Measurements from ENCODE around the gene METTL25B. TPM values are rescaled to one million over a fixed set of nuclear protein-coding genes. Genes with fewer than 3 reads are reported as not detected.

The METTL25B gene
- total and polyA plus RNA-seq, 9 donors: 13.9 to 24.7 (median 18.2) TPM

DNA sequence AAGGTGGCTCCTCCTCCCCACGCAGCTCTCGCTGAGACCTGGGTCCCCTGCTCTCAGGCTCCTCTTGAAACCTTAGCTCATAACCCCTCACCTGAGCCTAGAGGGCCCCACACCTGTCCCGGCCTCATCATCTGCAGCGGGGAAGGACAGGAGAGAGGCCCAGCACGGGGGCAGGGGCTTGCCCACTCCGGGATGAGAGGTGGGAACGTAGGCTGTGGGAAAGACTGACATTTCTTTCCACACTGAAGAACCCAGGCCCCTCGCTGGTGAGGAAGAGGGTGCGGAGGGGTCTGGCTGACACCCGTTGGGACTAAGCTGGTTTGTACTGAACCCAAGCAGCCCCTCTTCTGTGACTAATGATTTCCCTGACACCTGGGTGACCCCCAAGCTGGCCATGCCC, 37.1 kb upstream of the METTL25B start:
- H3K4me3 ChIP-seq (ENCODE audit: low read length): no peak overlapping the region
- DNase-seq: no peak
- peak overlapping the region; percentile 84 for H3K27ac ChIP-seq (ENCODE audit: low read length)
- H3K9me3 ChIP-seq (replicated peaks; ENCODE audit: control insufficient read depth, low read depth, low read length): no peaks in the 10 kb centered on the region
- H3K27me3 ChIP-seq (ENCODE audit: control insufficient read depth, insufficient read depth, low read length): peaks cover 27% of the 10 kb centered on the region
- H3K4me1 ChIP-seq (ENCODE audit: control insufficient read depth, insufficient read depth, low read length): peaks cover 58% of the 10 kb centered on the region
- H3K36me3 ChIP-seq (ENCODE audit: control insufficient read depth, insufficient read depth, low read length): no peaks in the 10 kb centered on the region
- WGBS (ENCODE audit: insufficient coverage): 64% methylated on average over 2 of the region's 10 CpGs

DNA sequence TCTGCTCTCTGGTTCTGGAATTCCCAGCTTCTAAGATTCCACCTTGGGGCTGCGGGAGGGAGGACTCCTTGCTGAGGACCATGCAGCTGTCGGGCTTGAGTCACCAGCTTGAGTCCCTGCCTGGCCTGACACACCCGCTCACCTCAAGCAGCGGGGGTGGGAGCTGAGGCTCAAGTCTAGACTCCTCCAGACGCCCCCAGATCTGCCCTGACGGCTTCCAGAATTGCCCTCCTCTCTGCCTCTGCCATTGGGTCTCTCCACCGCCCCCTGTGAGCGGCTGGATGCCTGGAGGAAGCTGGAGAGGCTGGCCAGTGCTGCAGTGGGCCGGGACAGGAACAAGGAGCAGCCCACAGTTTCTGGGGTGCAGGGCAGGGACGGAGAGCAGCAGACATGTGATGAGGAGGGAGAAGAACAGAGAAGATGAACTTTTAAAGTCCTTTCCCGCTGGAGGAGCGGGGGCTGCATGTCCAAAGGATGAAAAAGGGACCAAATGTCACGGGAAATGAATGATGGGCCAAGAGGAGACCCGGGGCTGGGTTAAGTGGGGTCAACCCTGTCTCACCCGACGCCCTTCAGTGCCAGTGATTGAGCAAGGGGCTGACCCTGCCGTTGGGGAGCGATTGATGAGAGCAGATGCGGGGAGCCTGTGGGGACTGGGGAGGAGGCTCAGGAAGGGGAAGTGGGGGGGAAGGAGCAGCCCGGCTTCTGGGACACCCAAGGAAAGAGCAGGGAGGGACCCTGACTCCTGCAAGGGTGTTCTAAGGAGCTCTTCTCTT, 36.4 kb upstream of the METTL25B start:
- Histone ChIP-seq H3K4me3 (ENCODE audit: low read length) (no peak overlapping the region), H3K27ac (ENCODE audit: low read length) (peak overlapping the region; percentile 84), H3K9me3 (replicated peaks; ENCODE audit: control insufficient read depth, low read depth, low read length) (no peaks in the 10 kb centered on the region), H3K4me1 (ENCODE audit: control insufficient read depth, insufficient read depth, low read length) (peaks cover 58% of the 10 kb centered on the region), H3K36me3 (ENCODE audit: control insufficient read depth, insufficient read depth, low read length) (no peaks in the 10 kb centered on the region), H3K27me3 (ENCODE audit: control insufficient read depth, insufficient read depth, low read length) (peaks cover 27% of the 10 kb centered on the region)
- 12% methylated on average over 15 of the region's 20 CpGs for WGBS (ENCODE audit: insufficient coverage)
- DNase-seq: peak; percentile 56

DNA sequence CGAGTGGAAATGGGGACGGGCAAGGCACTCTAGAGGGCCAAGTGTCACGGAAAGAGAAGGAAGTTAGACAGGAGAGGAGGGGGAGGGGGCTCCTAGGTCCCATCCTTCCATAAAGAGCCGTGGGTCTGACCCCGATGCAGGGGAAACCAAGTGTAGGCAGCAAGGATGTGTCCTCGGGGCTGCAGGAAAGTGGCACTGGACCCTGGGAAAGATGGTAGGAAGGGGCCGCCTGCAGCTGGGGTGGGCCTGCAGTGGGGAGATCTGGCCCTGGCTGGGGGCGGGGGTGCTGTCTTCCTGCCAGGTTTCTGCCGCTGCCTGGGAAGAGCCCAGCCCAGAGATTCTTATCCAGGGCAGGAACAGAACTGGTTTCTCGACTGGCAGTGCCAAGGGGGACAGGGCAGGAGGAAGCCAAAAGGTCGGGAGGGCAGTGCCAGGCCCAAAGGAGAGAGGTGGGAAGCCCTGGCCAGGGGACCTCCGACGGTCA, 35.8 kb upstream of the METTL25B start:
- Histone ChIP-seq H3K36me3 (ENCODE audit: control insufficient read depth, insufficient read depth, low read length) (no peaks in the 10 kb centered on the region), H3K27ac (ENCODE audit: low read length) (peak overlapping the region; percentile 84), H3K9me3 (replicated peaks; ENCODE audit: control insufficient read depth, low read depth, low read length) (no peaks in the 10 kb centered on the region), H3K27me3 (ENCODE audit: control insufficient read depth, insufficient read depth, low read length) (peaks cover 27% of the 10 kb centered on the region), H3K4me3 (ENCODE audit: low read length) (no peak overlapping the region), H3K4me1 (ENCODE audit: control insufficient read depth, insufficient read depth, low read length) (peaks cover 58% of the 10 kb centered on the region)
- WGBS (ENCODE audit: insufficient coverage): 10% methylated on average over 10 of the region's 13 CpGs
- DNase-seq: no peak

GRCh38 chr1:156692925-156693847, 35.1 kb upstream of the METTL25B start:
- H3K27me3 ChIP-seq (ENCODE audit: control insufficient read depth, insufficient read depth, low read length): peaks cover 27% of the 10 kb centered on the region
- DNase-seq: peak; percentile 62
- H3K9me3 ChIP-seq (replicated peaks; ENCODE audit: control insufficient read depth, low read depth, low read length): no peaks in the 10 kb centered on the region
- H3K4me1 ChIP-seq (ENCODE audit: control insufficient read depth, insufficient read depth, low read length): peaks cover 58% of the 10 kb centered on the region
- peak overlapping the region; percentile 55 for H3K27ac ChIP-seq (ENCODE audit: low read length)
- WGBS (ENCODE audit: insufficient coverage): 23% methylated on average over 7 of the region's 16 CpGs
- H3K4me3 ChIP-seq (ENCODE audit: low read length): no peak overlapping the region
- peaks cover 4% of the 10 kb centered on the region for H3K36me3 ChIP-seq (ENCODE audit: control insufficient read depth, insufficient read depth, low read length)

DNA sequence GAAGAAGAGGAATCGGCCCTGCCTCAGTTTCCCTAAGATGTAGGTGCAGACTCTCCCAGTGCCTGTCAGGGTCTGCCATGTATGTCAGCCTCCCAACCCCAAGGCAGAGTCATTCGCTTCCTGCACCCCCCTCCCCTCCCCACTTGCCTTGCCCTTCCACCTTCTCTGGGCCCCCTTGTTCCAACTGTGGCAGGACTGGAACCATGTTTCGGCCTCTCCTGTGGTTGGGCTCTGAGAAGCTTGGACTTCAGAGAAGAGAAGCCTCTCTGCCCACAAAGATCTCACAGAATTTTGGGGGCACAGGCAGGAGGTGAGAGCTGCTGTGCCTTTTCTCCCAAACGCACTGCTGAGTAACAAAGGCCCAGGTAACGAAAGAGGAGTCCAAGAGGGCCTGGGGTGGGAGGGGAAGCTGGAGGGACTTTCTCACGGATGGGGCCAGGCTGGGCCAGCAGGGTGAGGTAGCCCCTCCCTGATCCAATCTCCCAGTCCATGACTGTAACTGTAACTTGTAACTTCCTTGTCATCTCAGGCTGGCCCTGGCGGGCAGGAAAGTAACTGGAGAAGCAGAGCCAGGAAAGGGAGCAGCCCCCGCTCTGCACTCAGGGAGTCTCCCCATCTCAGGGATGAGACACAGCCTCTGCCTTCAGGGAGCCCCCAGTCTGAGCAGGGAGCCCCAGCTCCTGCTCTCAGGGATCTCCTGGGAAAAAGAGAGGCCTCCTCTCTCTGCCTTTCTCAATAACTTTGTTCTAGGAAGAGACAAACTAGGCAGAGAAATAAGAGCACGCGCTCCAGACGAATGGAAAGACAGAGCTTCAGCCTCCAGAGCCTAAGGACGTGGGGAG, 34.2 kb upstream of the METTL25B start:
- DNase-seq: peak; percentile 36
- Histone ChIP-seq H3K4me3 (ENCODE audit: low read length) (no peak overlapping the region), H3K4me1 (ENCODE audit: control insufficient read depth, insufficient read depth, low read length) (peaks cover 56% of the 10 kb centered on the region), H3K27ac (ENCODE audit: low read length) (peak overlapping the region; percentile 9), H3K27me3 (ENCODE audit: control insufficient read depth, insufficient read depth, low read length) (peaks cover 27% of the 10 kb centered on the region), H3K9me3 (replicated peaks; ENCODE audit: control insufficient read depth, low read depth, low read length) (no peaks in the 10 kb centered on the region), H3K36me3 (ENCODE audit: control insufficient read depth, insufficient read depth, low read length) (peaks cover 10% of the 10 kb centered on the region)
- WGBS (ENCODE audit: insufficient coverage): 30% methylated on average over 8 of the region's 12 CpGs

DNA sequence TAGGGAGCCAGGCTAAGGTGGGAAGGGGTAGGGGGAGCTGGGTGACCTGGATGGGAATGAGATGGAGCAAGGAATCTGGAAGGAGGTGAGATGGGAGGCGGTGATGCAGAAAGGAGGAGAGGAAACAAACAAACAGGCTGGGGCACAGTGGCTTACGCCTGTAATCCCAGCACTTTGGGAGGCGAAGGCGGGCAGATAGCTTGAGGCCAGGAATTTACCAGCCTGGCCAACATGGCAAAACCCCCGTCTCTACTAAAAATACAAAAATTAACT, 33.6 kb upstream of the METTL25B start:
- no peaks in the 10 kb centered on the region for H3K9me3 ChIP-seq (replicated peaks; ENCODE audit: control insufficient read depth, low read depth, low read length)
- DNase-seq: no peak
- 72% methylated on average over 3 of the region's 5 CpGs for WGBS (ENCODE audit: insufficient coverage)
- H3K27me3 ChIP-seq (ENCODE audit: control insufficient read depth, insufficient read depth, low read length): peaks cover 25% of the 10 kb centered on the region
- H3K36me3 ChIP-seq (ENCODE audit: control insufficient read depth, insufficient read depth, low read length): peaks cover 14% of the 10 kb centered on the region
- peak overlapping the region; percentile 9 for H3K27ac ChIP-seq (ENCODE audit: low read length)
- peaks cover 51% of the 10 kb centered on the region for H3K4me1 ChIP-seq (ENCODE audit: control insufficient read depth, insufficient read depth, low read length)
- H3K4me3 ChIP-seq (ENCODE audit: low read length): no peak overlapping the region

- Histone ChIP-seq H3K27ac (ENCODE audit: low read length) (no peak overlapping the region), H3K9me3 (replicated peaks; ENCODE audit: control insufficient read depth, low read depth, low read length) (no peaks in the 10 kb centered on the region), H3K4me3 (ENCODE audit: low read length) (no peak overlapping the region), H3K4me1 (ENCODE audit: control insufficient read depth, insufficient read depth, low read length) (peaks cover 34% of the 10 kb centered on the region), H3K27me3 (ENCODE audit: control insufficient read depth, insufficient read depth, low read length) (peaks cover 17% of the 10 kb centered on the region), H3K36me3 (ENCODE audit: control insufficient read depth, insufficient read depth, low read length) (peaks cover 28% of the 10 kb centered on the region)
- no peak for DNase-seq
- 78% methylated on average over 8 of the region's 8 CpGs for WGBS (ENCODE audit: insufficient coverage)
Observed at GRCh38 chr1:156696755-156697154, 31.5 kb upstream of the METTL25B start.

DNA sequence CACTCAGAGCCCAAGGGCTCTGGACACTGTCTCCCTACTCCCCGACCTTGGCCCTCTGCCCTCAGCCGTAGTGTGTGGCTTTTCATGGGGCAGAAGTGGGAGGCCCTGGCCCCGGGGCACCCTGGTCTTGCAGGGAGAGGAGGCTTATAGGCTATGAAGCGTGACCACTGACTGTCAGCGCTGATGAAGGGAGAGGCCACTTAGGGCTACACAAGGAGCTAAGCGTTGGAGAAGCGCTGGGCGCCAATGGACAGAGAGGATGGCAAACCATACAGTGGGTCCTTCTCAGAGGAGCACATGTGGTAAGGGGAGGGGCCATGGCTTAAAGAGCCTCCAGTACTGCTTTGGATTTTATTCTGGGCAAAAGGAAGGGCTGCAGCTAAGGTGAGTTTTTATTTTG, 30.8 kb upstream of the METTL25B start:
- no peak for DNase-seq
- no peaks in the 10 kb centered on the region for H3K9me3 ChIP-seq (replicated peaks; ENCODE audit: control insufficient read depth, low read depth, low read length)
- H3K4me1 ChIP-seq (ENCODE audit: control insufficient read depth, insufficient read depth, low read length): peaks cover 29% of the 10 kb centered on the region
- WGBS (ENCODE audit: insufficient coverage): 71% methylated on average over 6 of the region's 8 CpGs
- H3K4me3 ChIP-seq (ENCODE audit: low read length): no peak overlapping the region
- H3K27ac ChIP-seq (ENCODE audit: low read length): no peak overlapping the region
- H3K27me3 ChIP-seq (ENCODE audit: control insufficient read depth, insufficient read depth, low read length): peaks cover 10% of the 10 kb centered on the region
- H3K36me3 ChIP-seq (ENCODE audit: control insufficient read depth, insufficient read depth, low read length): peaks cover 28% of the 10 kb centered on the region

DNA sequence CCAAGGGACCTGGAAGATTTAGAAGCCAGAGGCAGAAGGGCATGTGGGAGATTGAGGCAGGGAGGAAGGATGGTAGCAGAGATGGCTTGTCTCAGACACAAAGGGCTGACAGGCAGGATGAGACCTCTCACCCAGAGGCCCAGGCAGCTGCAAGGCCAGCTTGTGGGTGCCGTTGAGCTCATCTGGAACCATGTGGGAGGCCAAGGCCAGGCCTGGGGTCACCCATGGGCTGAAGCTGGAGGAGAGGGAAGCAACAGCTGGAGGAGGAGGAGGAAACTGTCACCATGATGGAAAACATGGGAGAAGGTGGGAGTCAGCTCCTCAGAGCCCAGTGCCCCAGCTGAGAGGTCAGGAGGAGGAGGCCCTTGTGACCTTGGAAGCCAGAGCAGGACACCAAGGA, 29.3 kb upstream of the METTL25B start:
- H3K4me3 ChIP-seq (ENCODE audit: low read length): no peak overlapping the region
- no peak overlapping the region for H3K27ac ChIP-seq (ENCODE audit: low read length)
- no peak for DNase-seq
- H3K9me3 ChIP-seq (replicated peaks; ENCODE audit: control insufficient read depth, low read depth, low read length): no peaks in the 10 kb centered on the region
- H3K4me1 ChIP-seq (ENCODE audit: control insufficient read depth, insufficient read depth, low read length): peaks cover 28% of the 10 kb centered on the region
- 70% methylated on average over 1 of the region's 1 CpG for WGBS (ENCODE audit: insufficient coverage)
- peaks cover 28% of the 10 kb centered on the region for H3K36me3 ChIP-seq (ENCODE audit: control insufficient read depth, insufficient read depth, low read length)
- peaks cover 16% of the 10 kb centered on the region for H3K27me3 ChIP-seq (ENCODE audit: control insufficient read depth, insufficient read depth, low read length)
